ENCODE measurements around the gene CADM1.

Gene CADM1

DNA sequence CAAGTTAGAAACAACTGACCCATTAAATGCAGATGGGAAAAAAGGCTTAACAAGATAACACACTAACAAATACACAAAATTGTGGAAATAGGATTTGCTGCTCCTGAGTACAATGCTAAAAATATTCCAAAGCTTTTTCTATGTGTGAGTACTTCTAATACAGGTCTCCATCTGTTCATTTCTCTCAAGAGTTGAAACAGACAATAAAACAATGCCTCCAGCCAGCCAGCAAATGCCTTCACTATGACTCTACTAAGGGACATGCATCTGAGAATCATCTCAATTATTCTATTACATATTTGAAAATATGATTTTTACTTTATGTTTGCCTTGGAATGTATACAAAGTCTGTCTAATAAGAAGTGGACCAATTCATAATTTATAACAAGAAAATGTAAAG is 119.0 kb downstream of the CADM1 start:
- H3K4me3 ChIP-seq (ENCODE audit: low read length): no peak overlapping the region
- H3K36me3 ChIP-seq (ENCODE audit: insufficient read depth, low read length): no peaks in the 10 kb centered on the region
- H3K4me1 ChIP-seq (ENCODE audit: insufficient read depth, low read length): peaks cover 19% of the 10 kb centered on the region
- no peak overlapping the region for H2AFZ ChIP-seq (ENCODE audit: low read depth, low read length)
- no peaks in the 10 kb centered on the region for H3K27me3 ChIP-seq (ENCODE audit: insufficient read depth, low read length)
- H3K9me3 ChIP-seq (ENCODE audit: low read length): no peaks in the 10 kb centered on the region

DNA sequence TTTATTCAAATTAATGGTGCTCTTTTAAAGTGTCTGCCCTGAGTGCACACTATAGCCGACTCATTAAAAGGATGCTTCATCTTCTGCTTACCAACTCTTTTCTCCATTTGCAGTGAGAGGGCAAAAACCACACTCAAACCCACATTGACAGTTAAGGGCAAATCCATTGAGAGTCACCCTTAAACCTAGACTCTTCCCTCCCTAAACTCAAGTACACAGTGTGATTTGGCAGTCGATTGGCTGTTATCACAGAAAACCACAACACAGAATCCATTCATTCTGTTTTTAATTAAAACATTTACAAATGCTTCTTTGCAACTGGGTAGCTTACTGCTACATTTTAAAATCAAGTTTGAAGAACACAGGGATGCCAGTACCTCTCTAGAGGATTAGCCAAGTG is 120.0 kb downstream of the CADM1 start:
- Histone ChIP-seq H3K4me1 (ENCODE audit: insufficient read depth, low read length) (peaks cover 14% of the 10 kb centered on the region), H3K4me3 (ENCODE audit: low read length) (no peak overlapping the region), H3K9me3 (ENCODE audit: low read length) (no peaks in the 10 kb centered on the region), H2AFZ (ENCODE audit: low read depth, low read length) (no peak overlapping the region), H3K27me3 (ENCODE audit: insufficient read depth, low read length) (no peaks in the 10 kb centered on the region), H3K36me3 (ENCODE audit: insufficient read depth, low read length) (no peaks in the 10 kb centered on the region)

DNA sequence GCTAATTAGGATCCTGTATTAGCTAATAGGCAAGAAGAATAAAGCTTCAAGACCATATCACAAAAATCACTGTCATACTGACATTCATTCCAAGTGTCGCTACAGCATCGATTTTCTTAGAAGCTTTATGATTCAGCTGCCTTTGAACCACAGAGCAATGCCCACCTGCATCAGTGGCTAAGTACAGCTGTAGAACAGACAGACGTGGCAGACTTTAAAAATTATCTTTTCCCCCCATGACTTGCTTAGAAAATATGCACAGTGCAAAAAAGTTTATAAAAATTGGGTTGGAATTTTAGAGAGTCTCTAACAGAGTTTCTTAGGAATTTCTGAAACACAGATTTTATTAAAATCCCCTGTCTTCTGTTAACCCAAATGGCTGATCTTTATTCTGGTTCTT is 120.8 kb downstream of the CADM1 start:
- H3K27me3 ChIP-seq (ENCODE audit: insufficient read depth, low read length): no peaks in the 10 kb centered on the region

DNA sequence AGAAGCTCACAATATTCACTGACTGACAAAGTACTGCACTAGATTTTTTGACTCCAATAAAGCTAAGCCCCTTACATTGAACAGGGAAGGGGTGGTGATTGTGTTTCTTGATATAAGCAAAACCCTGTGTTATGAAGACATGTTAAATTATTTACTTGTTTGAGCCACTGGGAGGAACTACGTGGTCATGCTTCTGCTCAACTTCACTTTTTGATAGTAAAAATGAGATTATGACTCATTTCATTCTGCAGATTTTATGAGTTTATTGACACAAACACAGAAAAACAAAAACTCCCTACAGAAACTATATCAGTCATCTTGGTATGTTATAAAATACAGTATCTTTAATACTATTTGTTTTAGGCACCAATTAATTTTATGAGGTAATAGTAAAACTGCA is 124.7 kb downstream of the CADM1 start:
- Histone ChIP-seq H3K27me3 (ENCODE audit: insufficient read depth, low read length) (no peaks in the 10 kb centered on the region), H2AFZ (ENCODE audit: low read depth, low read length) (no peak overlapping the region), H3K9me3 (ENCODE audit: low read length) (no peaks in the 10 kb centered on the region), H3K36me3 (ENCODE audit: insufficient read depth, low read length) (no peaks in the 10 kb centered on the region), H3K4me3 (ENCODE audit: low read length) (no peak overlapping the region), H3K4me1 (ENCODE audit: insufficient read depth, low read length) (peaks cover 3% of the 10 kb centered on the region)

More for the DNA sequence above, 120.8 kb downstream of the CADM1 start:
- Histone ChIP-seq H3K4me1 (ENCODE audit: insufficient read depth, low read length) (peaks cover 14% of the 10 kb centered on the region), H3K36me3 (ENCODE audit: insufficient read depth, low read length) (no peaks in the 10 kb centered on the region), H3K9me3 (ENCODE audit: low read length) (no peaks in the 10 kb centered on the region), H2AFZ (ENCODE audit: low read depth, low read length) (no peak overlapping the region), H3K4me3 (ENCODE audit: low read length) (no peak overlapping the region)

DNA sequence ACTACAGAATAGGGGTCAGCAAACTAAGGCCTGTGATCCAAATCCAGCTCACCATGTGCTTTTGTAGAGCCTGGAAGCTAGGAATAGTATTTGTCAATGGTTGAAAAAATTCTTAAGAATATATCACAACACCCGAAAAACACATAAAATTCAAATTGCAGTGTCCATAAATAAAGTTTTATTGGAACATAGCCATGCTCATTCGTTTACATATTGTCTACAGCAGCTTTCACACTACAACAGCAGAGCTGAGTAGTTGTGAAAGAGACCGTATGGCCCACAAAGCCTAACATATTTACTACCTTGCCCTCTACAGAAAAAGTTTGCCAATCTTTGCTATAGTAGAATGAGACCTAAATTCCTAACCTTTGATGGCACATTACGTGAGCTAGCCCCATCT is 125.7 kb downstream of the CADM1 start:
- H2AFZ ChIP-seq (ENCODE audit: low read depth, low read length): no peak overlapping the region
- no peak overlapping the region for H3K4me3 ChIP-seq (ENCODE audit: low read length)
- peaks cover 3% of the 10 kb centered on the region for H3K4me1 ChIP-seq (ENCODE audit: insufficient read depth, low read length)
- no peaks in the 10 kb centered on the region for H3K27me3 ChIP-seq (ENCODE audit: insufficient read depth, low read length)
- H3K36me3 ChIP-seq (ENCODE audit: insufficient read depth, low read length): no peaks in the 10 kb centered on the region
- H3K9me3 ChIP-seq (ENCODE audit: low read length): no peaks in the 10 kb centered on the region

DNA sequence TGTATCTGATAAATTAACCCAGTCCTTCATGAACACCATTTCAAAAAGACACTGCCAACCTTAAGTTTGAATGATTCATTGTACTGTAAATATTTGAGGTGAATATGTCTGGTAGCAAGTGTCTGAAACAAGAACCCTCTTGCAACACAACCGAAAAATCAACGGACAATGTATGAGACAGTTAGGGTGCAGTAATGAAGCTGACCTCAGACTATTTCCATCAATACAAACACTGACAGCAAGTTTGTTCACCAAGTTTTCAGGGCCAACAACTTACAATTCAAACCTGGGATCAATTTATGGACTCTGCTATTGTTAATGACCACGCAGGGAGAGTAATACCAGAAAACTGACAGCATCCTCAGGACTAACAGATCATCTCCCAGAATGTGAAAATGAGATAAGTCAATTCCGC is 126.3 kb downstream of the CADM1 start:
- no peaks in the 10 kb centered on the region for H3K36me3 ChIP-seq (ENCODE audit: insufficient read depth, low read length)
- H3K27me3 ChIP-seq (ENCODE audit: insufficient read depth, low read length): no peaks in the 10 kb centered on the region
- H3K9me3 ChIP-seq (ENCODE audit: low read length): no peaks in the 10 kb centered on the region
- H2AFZ ChIP-seq (ENCODE audit: low read depth, low read length): no peak overlapping the region
- H3K4me3 ChIP-seq (ENCODE audit: low read length): no peak overlapping the region
- H3K4me1 ChIP-seq (ENCODE audit: insufficient read depth, low read length): peaks cover 3% of the 10 kb centered on the region

DNA sequence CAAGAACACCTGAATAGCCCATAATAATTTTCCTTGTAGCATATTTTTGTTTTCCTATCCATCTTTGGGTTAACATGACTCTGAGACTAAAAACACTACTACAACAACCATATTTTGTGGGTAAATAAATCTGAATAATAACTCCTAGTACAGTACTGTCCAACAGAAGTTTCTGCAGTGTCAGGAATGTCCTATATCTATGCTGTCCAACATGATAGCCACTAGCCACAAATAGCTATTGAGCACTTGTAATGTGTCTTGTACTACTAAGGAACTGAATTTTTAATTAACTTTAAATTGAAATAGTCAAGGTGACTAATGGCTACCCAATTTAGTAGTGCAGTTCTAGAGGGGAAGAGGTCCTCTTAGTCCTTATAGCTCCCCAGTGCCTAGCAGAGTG is 135.6 kb downstream of the CADM1 start:
- H3K4me1 ChIP-seq (ENCODE audit: insufficient read depth, low read length): no peaks in the 10 kb centered on the region
- H3K36me3 ChIP-seq (ENCODE audit: insufficient read depth, low read length): no peaks in the 10 kb centered on the region
- no peaks in the 10 kb centered on the region for H3K27me3 ChIP-seq (ENCODE audit: insufficient read depth, low read length)
- H3K4me3 ChIP-seq (ENCODE audit: low read length): no peak overlapping the region
- no peak overlapping the region for H2AFZ ChIP-seq (ENCODE audit: low read depth, low read length)
- no peaks in the 10 kb centered on the region for H3K9me3 ChIP-seq (ENCODE audit: low read length)

DNA sequence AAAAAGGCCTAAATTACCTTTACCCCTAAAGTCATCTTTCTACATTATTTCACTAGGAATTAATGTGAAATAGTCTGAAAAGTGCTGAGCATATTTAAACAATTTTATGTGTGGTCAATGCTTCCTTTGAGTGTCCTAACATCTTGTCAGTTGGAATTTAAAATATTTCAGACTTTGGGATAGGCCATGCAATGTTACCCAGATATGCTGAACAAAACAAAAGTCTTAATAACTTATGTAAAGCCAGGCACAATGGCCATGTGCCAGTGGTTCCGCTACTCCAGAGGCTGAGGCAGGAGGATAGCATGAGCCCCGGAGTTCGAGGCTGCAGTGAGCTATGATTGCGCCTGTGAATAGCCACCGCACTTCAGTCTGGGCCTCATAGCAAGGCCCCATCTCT is 137.4 kb downstream of the CADM1 start:
- Histone ChIP-seq H2AFZ (ENCODE audit: low read depth, low read length) (no peak overlapping the region), H3K36me3 (ENCODE audit: insufficient read depth, low read length) (no peaks in the 10 kb centered on the region), H3K4me1 (ENCODE audit: insufficient read depth, low read length) (no peaks in the 10 kb centered on the region), H3K9me3 (ENCODE audit: low read length) (no peaks in the 10 kb centered on the region), H3K27me3 (ENCODE audit: insufficient read depth, low read length) (no peaks in the 10 kb centered on the region), H3K4me3 (ENCODE audit: low read length) (no peak overlapping the region)

DNA sequence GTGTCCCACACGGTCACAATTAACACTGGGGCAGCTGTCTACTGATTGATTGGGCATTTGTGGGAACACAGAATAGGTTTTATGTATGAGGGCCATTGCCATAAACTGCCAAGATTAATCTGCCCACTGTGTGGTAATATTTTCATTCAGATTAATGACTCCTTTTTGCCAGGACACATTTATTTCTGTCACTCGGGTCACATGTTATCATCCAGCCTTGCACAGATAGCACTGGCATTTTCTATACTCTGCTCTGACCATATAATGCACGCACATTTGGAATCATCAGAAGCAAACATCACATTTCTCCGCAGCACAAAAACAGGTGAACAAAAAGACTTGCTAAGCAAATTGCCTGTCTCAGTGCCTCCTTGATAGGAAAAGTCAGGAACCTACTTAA is 138.3 kb downstream of the CADM1 start:
- no peak overlapping the region for H3K4me3 ChIP-seq (ENCODE audit: low read length)
- H3K27me3 ChIP-seq (ENCODE audit: insufficient read depth, low read length): no peaks in the 10 kb centered on the region
- no peak overlapping the region for H2AFZ ChIP-seq (ENCODE audit: low read depth, low read length)
- no peaks in the 10 kb centered on the region for H3K9me3 ChIP-seq (ENCODE audit: low read length)
- H3K36me3 ChIP-seq (ENCODE audit: insufficient read depth, low read length): no peaks in the 10 kb centered on the region
- no peaks in the 10 kb centered on the region for H3K4me1 ChIP-seq (ENCODE audit: insufficient read depth, low read length)

DNA sequence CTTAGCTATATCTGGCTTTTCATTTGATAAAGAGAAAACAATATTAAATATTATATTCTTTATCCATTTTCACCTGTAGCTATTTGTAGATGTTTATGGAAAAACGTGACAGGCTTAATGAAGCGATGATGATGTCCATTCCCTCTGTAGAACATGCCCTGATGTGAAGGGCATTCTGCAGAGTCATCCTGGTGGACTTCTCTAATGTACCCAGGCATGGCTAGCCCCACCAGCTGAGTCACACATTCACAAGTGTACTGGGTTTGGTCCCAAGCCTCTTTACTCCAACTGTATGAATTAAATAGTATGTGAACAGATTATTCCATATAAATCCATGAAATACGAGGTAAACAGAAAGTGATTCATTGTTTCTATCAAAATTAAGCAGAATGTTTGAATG is 139.3 kb downstream of the CADM1 start:
- no peaks in the 10 kb centered on the region for H3K4me1 ChIP-seq (ENCODE audit: insufficient read depth, low read length)
- no peaks in the 10 kb centered on the region for H3K36me3 ChIP-seq (ENCODE audit: insufficient read depth, low read length)
- no peaks in the 10 kb centered on the region for H3K27me3 ChIP-seq (ENCODE audit: insufficient read depth, low read length)
- H3K4me3 ChIP-seq (ENCODE audit: low read length): no peak overlapping the region
- no peak overlapping the region for H2AFZ ChIP-seq (ENCODE audit: low read depth, low read length)
- no peaks in the 10 kb centered on the region for H3K9me3 ChIP-seq (ENCODE audit: low read length)

DNA sequence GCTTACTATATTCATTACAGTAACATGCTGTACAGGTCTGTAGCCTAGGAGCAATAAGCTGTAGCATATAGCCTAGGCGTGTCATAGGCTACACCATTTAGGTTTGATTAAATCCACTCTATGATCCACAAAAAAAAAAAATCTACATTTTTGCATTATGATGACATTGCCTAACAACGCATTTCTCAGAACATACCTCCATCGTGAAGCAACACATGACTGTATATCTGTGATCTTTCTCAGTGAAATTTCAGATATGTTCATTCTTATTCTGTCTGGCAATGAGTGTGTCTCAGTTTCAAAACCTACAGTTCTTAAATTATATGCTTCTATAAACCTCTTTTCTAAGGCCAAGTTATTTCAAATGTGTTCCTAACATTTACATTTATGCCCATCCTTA is 140.3 kb downstream of the CADM1 start:
- Histone ChIP-seq H2AFZ (ENCODE audit: low read depth, low read length) (no peak overlapping the region), H3K9me3 (ENCODE audit: low read length) (no peaks in the 10 kb centered on the region), H3K4me1 (ENCODE audit: insufficient read depth, low read length) (no peaks in the 10 kb centered on the region), H3K36me3 (ENCODE audit: insufficient read depth, low read length) (no peaks in the 10 kb centered on the region), H3K27me3 (ENCODE audit: insufficient read depth, low read length) (no peaks in the 10 kb centered on the region), H3K4me3 (ENCODE audit: low read length) (no peak overlapping the region)

DNA sequence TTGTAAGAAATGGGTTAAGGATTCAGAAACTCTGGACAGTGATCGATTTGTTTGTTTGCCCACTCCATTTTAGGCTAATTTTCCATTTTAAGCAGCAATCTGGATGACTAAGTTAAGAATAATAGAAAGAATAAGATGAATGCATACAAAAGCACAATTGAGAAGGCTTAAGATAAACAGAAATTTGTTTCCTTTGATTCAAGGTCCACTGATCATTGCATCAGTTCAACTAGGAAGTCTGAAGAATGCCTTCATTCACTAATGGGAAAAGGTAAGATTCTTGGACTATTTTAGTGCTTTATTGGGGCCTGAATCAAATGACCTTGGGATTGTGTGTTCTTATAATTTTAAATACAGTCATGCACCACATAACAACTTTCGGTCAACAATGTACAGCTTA is 140.8 kb downstream of the CADM1 start:
- H3K36me3 ChIP-seq (ENCODE audit: insufficient read depth, low read length): no peaks in the 10 kb centered on the region
- H3K4me3 ChIP-seq (ENCODE audit: low read length): no peak overlapping the region
- no peaks in the 10 kb centered on the region for H3K9me3 ChIP-seq (ENCODE audit: low read length)
- H3K4me1 ChIP-seq (ENCODE audit: insufficient read depth, low read length): no peaks in the 10 kb centered on the region
- no peak overlapping the region for H2AFZ ChIP-seq (ENCODE audit: low read depth, low read length)
- no peaks in the 10 kb centered on the region for H3K27me3 ChIP-seq (ENCODE audit: insufficient read depth, low read length)

DNA sequence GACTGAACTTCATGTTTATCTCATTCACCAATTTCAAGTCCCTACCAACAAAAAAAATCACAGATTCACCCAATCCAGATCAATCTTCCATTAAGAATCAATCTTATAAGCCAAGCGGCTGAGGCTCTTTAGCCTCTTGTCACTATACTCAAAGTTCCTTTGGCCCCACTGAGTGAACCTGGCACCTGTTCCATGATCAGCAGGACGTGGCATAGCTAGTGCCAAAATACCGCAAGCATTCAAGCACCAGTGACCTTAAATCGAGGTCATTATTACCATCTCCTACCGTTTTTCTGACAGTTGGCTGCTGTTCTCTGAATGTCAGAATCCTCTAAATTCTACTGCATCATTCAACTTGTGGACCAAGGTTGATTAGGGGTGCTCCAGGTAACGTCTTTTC is 141.2 kb downstream of the CADM1 start:
- H3K36me3 ChIP-seq (ENCODE audit: insufficient read depth, low read length): no peaks in the 10 kb centered on the region
- no peak overlapping the region for H3K4me3 ChIP-seq (ENCODE audit: low read length)
- no peaks in the 10 kb centered on the region for H3K4me1 ChIP-seq (ENCODE audit: insufficient read depth, low read length)
- H3K9me3 ChIP-seq (ENCODE audit: low read length): no peaks in the 10 kb centered on the region
- H2AFZ ChIP-seq (ENCODE audit: low read depth, low read length): no peak overlapping the region
- H3K27me3 ChIP-seq (ENCODE audit: insufficient read depth, low read length): no peaks in the 10 kb centered on the region

DNA sequence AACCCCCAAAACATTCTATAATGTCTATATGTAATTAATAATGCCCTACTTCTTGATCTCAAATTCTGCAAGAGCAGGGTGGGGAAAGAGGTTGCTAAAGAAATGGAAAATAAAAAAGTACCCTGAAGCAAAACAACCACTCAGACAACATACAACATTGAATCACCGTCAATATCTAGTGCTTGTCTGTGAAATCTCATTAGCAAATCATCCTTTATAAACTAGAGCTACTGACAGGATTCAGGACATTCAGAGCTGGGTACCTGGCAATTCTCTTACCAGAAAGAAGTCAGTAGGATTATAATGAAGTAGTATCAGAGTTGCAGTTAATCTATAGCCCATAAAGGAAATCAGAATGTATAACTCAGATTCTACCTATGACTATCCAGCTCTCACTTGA is 143.2 kb downstream of the CADM1 start:
- no peaks in the 10 kb centered on the region for H3K27me3 ChIP-seq (ENCODE audit: insufficient read depth, low read length)
- no peaks in the 10 kb centered on the region for H3K9me3 ChIP-seq (ENCODE audit: low read length)
- H2AFZ ChIP-seq (ENCODE audit: low read depth, low read length): no peak overlapping the region
- H3K36me3 ChIP-seq (ENCODE audit: insufficient read depth, low read length): no peaks in the 10 kb centered on the region
- no peak overlapping the region for H3K4me3 ChIP-seq (ENCODE audit: low read length)
- H3K4me1 ChIP-seq (ENCODE audit: insufficient read depth, low read length): no peaks in the 10 kb centered on the region

Data from neuron (in vitro differentiated cells).